ENCODE results near the gene FASN. TPM values are rescaled to one million over a fixed set of nuclear protein-coding genes. Genes with fewer than 3 reads are reported as not detected.

Gene FASN
- total RNA-seq, 4 donors from 2014 or later = 72.8 to 302 (median 143) TPM

GRCh38 chr17:82033359-82034085, 64.5 kb downstream of the FASN start:
- H3K36me3 ChIP-seq = peaks cover 0 to 20% (median 0%) of the 10 kb centered on the region in 3 donors
- no peak overlapping the region for H3K27ac ChIP-seq
- H3K9me3 ChIP-seq = no peaks in the 10 kb centered on the region
- peaks cover 0 to 7% (median 0%) of the 10 kb centered on the region in 4 donors for H3K27me3 ChIP-seq
- intact Hi-C loops (cut with DNase I) = no loop called here
- no CpG with 5 or more reads among the region's 38 CpGs for WGBS, 2 donors
- TF ChIP-seq, protein P1, sequence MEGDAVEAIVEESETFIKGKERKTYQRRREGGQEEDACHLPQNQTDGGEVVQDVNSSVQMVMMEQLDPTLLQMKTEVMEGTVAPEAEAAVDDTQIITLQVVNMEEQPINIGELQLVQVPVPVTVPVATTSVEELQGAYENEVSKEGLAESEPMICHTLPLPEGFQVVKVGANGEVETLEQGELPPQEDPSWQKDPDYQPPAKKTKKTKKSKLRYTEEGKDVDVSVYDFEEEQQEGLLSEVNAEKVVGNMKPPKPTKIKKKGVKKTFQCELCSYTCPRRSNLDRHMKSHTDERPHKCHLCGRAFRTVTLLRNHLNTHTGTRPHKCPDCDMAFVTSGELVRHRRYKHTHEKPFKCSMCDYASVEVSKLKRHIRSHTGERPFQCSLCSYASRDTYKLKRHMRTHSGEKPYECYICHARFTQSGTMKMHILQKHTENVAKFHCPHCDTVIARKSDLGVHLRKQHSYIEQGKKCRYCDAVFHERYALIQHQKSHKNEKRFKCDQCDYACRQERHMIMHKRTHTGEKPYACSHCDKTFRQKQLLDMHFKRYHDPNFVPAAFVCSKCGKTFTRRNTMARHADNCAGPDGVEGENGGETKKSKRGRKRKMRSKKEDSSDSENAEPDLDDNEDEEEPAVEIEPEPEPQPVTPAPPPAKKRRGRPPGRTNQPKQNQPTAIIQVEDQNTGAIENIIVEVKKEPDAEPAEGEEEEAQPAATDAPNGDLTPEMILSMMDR (IDR thresholded peaks at IDR 0.05) = no peak
- no peak for TF ChIP-seq POLR2A (IDR thresholded peaks at IDR 0.05)
- no peak overlapping the region for H3K4me3 ChIP-seq
- peaks cover 31 to 75% (median 38%) of the 10 kb centered on the region in 3 donors for H3K4me1 ChIP-seq
- no peak for DNase-seq

DNA sequence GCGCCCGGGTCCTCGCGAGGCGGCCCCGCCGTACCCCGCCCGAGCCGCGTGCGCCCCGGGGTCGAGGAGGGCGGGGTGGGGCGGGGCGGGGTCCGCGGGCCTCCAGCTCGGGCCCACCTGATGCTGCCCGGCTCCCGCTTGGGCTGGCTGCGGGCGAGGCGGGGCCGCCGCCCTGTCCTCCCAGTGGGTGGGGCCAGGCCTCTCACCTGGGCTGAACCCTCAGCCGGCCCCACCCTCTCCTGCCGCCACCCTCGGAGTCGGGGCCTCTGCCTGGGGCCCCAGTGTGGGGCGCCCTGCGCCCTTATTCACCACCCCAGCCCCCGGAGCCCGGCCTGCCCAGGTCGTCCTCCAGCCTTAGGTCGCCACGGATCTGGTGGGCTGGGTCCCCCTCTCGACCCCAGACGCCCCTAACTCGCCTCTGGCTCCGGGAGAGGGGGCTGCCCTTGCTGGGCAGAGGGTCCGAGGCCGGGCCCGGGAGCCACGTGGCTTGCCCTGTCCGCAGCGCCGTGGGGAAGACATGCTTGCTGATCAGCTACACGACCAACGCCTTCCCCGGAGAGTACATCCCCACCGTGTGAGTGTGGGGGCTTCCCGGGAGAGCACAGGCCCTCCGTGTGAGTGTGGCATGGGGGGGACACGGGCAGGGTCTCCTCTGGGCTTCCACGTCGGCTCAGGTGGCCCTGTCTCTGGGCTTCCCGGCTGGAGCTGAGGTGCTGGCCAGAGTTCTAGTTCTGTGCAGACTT, 66.0 kb downstream of the FASN start:
- 0% methylated on average over 7 of the region's 59 CpGs; no CpG with 5 or more reads in 1 of the 2 donors for WGBS, 2 donors
- Histone ChIP-seq H3K36me3 (peaks cover 0 to 30% (median 0%) of the 10 kb centered on the region in 3 donors), H3K27me3 (peaks cover 0 to 7% (median 0%) of the 10 kb centered on the region in 4 donors), H3K4me3 (peak overlapping the region; percentile 17 to 71 (median 60)), H3K9me3 (no peaks in the 10 kb centered on the region), H3K4me1 (peaks cover 27 to 65% (median 33%) of the 10 kb centered on the region in 3 donors), H3K27ac (peak overlapping the region in 2 of 4 donors; percentile 68 to 80)
- intact Hi-C loops (cut with DNase I) = loop anchor here (2.0 kb wide), 1 partner anchor 121 kb away; no protein-coding TSS in a partner anchor
- TF ChIP-seq, protein P1 (IDR thresholded peaks at IDR 0.05) = no peak
- TF ChIP-seq POLR2A (IDR thresholded peaks at IDR 0.05) = no peak
- no peak for DNase-seq

DNA sequence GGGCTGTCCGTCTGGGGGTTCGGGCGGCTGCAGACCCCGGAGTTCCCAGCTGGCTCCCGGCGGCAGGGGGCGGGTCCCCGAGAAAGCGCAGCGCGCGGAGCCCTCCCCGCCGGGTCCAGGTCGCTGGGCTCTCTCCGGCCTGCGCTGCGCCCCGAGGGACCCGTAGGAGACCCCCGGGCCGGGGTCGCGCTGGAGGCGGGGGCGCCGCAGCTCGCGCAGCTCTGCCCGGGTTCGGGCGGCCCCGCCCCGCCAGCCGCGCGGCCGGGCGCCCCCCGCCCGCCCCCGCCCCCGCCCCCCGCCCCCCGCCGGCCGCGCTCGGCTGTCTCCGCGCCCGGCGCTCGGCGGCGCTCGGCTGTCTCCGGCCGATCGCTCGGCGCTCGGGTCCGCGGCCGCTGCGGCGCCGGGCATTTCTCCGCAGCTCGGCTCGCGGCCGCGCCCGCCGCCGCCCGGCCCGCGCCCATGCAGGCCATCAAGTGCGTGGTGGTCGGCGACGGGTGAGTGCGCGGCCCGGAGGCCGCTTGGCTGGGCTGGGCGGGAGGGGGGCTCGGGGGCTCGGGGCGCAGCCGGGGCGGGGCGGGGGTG, 66.6 kb downstream of the FASN start, which contains the start of gene RAC3:
Gene RAC3, plus strand, starts transcription at position 376 of the 582 bp plus-strand sequence. Its CDS starts 84 bp downstream, at position 460.
- Histone ChIP-seq H3K4me3 (peak within 1 kb of the TSS; percentile 47 to 71 (median 60)), H3K9me3 (no peaks in the 10 kb centered on the region), H3K27me3 (peaks cover 0 to 7% (median 0%) of the 10 kb centered on the region in 4 donors), H3K27ac (peak within 1 kb of the TSS; percentile 70 to 88 (median 79)), H3K36me3 (peaks cover 0 to 33% (median 0%) of the 10 kb centered on the region in 3 donors), H3K4me1 (peaks cover 20 to 58% (median 28%) of the 10 kb centered on the region in 3 donors)
- TF ChIP-seq, protein P1 (IDR thresholded peaks at IDR 0.05) = no peak
- no peak for TF ChIP-seq POLR2A (IDR thresholded peaks at IDR 0.05)
- intact Hi-C loops (cut with DNase I) = loop anchor here (2.0 kb wide), 1 partner anchor 121 kb away; no protein-coding TSS in a partner anchor
- DNase-seq = no peak
- WGBS, 2 donors = no CpG with 5 or more reads among the region's 96 CpGs

GRCh38 chr17:82030470-82031302, 67.3 kb downstream of the FASN start:
- no peak for DNase-seq

More at GRCh38 chr17:82030470-82031302, 67.3 kb downstream of the FASN start:
- H3K27ac ChIP-seq = peak overlapping the region; percentile 70 to 88 (median 79)
- H3K9me3 ChIP-seq = no peaks in the 10 kb centered on the region
- peaks cover 0 to 27% (median 0%) of the 10 kb centered on the region in 3 donors for H3K36me3 ChIP-seq
- intact Hi-C loops (cut with DNase I) = loop anchor here (2.0 kb wide), 1 partner anchor 122 kb away; no protein-coding TSS in a partner anchor
- peaks cover 16 to 51% (median 21%) of the 10 kb centered on the region in 3 donors for H3K4me1 ChIP-seq
- peaks cover 0 to 7% (median 0%) of the 10 kb centered on the region in 4 donors for H3K27me3 ChIP-seq
- no peak for TF ChIP-seq POLR2A (IDR thresholded peaks at IDR 0.05)
- TF ChIP-seq, protein P1 (IDR thresholded peaks at IDR 0.05) = peak; percentile 94 to 99 (median 95)
- peak overlapping the region; percentile 47 to 71 (median 60) for H3K4me3 ChIP-seq
- WGBS, 2 donors = 3% methylated on average over 23 of the region's 94 CpGs; no CpG with 5 or more reads in 1 of the 2 donors
